Activated naive CD4-positive, alpha-beta T cell treated with anti-CD3 and anti-CD28 coated beads, Interleukin-2, amount 50 U/mL, for 72 hours (primary cell): ENCODE measurements around the gene SYAP1. TPM values are rescaled to one million over a fixed set of nuclear protein-coding genes. Genes with fewer than 3 reads are reported as not detected.

Source experiments
- ATAC-seq, 2 donors: fragments of 150-1000 bp; cut with Tn5 transposase; 2 replicates each; pipeline ENCODE4 v1.10.0; 2021; ENCODE audit warnings: mild to moderate bottlenecking in 2 of 2, moderate library complexity in 2 of 2
- DNase-seq, 2 donors: peaks; one replicate each; pipeline ENCODE4 v3.0.0; 2021 to 2022; ENCODE audit warnings: low spot score in 2 of 2
- H3K27ac Mint-ChIP-seq, 2 donors: one replicate each; pipeline ENCODE4 v1.8.0; 2022; ENCODE audit warnings: mild to moderate bottlenecking in 2 of 2, mixed read lengths in 2 of 2
- H3K36me3 Mint-ChIP-seq, 2 donors: one replicate each; pipeline ENCODE4 v1.8.0; 2022; ENCODE audit warnings: mixed read lengths in 2 of 2
- H3K9me3 Mint-ChIP-seq, 2 donors: one replicate each; pipeline ENCODE4 v1.8.0; 2022; ENCODE audit warnings: mixed read lengths in 2 of 2
- total RNA-seq, 2 donors: library from RNA; stranded (reverse); gene quantifications; one replicate each; pipeline ENCODE4 v1.2.3, GENCODE V29; 2022

The SYAP1 gene, protein sequence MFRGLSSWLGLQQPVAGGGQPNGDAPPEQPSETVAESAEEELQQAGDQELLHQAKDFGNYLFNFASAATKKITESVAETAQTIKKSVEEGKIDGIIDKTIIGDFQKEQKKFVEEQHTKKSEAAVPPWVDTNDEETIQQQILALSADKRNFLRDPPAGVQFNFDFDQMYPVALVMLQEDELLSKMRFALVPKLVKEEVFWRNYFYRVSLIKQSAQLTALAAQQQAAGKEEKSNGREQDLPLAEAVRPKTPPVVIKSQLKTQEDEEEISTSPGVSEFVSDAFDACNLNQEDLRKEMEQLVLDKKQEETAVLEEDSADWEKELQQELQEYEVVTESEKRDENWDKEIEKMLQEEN
- 10 to 100 TPM; 16.8 to 19.5 TPM for total RNA-seq

DNA sequence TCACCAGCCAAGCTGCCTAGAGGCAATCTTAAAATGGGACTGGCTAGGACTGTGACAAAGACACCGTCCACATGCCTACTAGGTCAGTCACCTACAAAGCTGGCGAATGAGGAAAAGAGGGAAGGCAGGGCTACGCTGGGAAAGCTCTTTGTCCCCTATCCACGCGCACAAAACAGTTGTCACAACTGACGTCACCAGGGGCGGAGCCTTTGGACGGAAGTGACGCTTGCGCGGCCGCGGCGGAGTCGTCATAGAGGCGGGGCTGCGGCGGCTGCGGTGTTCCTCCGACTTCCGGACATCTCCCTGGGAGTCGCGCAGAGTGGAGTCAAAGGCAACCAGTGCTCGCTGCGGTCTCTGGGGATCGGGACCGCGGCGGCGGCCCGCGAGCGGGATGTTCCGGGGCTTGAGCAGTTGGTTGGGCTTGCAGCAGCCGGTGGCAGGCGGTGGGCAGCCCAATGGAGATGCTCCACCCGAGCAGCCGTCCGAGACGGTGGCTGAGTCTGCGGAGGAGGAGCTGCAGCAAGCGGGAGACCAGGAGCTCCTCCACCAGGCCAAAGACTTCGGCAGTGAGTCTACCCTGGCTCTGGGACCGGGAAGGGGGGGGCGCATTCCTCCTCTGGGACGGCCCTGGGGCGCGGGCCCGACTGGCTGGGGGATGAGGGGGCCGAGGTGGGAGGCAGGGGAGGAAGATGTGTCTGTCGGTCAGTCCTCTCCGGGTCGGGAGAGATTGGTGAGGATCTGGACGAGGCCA is at the start of gene SYAP1:
Gene SYAP1, plus strand, starts transcription at position 279 of the 751 bp plus-strand sequence. Its CDS starts 113 bp downstream, at position 392.
- Mint-ChIP-seq H3K27ac (peak within 1 kb of the TSS; percentile 96 to 97), H3K9me3 (no peaks in the 10 kb centered on the region), H3K36me3 (peaks cover 5% of the 10 kb centered on the region in 2 donors)
- peak; percentile 96 to 99 for ATAC-seq
- peak; percentile 85 to 93 for DNase-seq

DNA sequence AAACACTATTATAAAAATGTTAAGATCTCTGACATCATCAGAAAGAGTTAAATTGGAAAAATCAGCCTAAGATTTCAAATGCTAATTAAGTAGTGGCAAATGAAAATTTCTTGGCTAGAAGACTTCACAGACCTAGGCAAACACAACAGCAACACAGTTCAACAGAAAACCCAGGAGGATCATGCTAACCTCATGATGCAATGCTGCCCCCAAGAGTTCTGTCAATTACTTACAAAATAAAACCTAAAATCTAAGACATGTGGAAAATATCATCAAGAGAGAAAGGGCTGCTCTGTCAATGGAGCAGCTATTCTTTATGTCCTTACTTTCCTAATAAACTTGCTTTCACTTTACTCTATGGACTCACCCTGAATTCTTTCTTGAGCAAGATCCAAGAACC is 48.4 kb upstream of the SYAP1 start:
- DNase-seq (peak in 1 of 2 donors; percentile 2), ATAC-seq (no peak)
- H3K27ac Mint-ChIP-seq = no peak overlapping the region
- H3K36me3 Mint-ChIP-seq = peaks cover 0 to 2% of the 10 kb centered on the region in 2 donors
- H3K9me3 Mint-ChIP-seq = no peaks in the 10 kb centered on the region

DNA sequence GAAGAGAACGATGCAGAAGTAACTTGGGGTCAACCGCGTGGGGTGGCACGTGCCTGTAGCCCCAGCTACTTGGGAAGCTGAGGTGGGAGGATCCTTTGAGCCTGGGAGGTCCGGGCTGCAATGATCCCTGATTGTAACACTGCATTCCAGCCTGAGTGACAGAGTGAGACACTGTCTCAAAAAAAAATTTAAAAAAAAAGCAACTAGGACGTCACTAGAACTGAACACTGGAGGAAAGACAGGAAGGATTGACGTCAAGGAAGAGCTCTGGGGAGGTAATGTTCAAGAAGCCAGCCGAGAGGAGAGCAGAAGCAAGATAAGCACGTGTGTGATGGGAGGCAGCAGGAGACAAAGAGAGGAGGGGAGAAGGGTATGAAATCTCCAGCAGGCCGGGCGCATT is 40.7 kb upstream of the SYAP1 start:
- Mint-ChIP-seq H3K9me3 (no peaks in the 10 kb centered on the region), H3K27ac (no peak overlapping the region), H3K36me3 (no peaks in the 10 kb centered on the region)
- DNase-seq (no peak), ATAC-seq (no peak)

DNA sequence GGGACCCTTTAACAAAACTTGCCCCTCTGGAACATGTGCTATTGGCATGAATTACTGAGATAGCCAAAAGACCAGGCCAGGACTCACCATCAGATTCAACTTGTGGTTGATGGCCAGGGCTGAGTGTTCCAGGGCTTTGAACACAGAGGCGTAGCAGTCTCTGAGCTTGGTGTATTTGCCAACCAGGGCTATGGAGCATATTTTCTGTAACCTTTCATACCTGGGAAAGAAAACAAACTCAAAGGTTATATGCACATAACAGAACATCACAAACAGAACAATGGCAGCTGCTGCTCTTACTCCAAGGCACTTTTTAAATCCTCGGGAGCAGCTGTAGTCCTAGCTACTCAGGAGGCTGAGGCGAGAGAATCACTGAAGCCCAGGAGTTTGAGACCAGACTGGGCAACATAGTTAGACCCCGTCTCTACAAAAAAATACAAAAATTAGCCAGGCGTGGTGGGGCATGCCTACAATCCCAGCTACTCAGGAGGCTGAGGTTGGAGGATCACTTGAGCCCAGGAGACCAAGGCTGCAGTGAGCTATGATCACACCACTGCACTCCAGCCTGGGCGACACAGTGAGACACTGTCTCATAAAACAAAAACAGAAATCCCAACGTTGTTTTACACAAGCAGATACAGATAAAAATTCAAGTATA is 36.3 kb upstream of the SYAP1 start:
- Mint-ChIP-seq H3K9me3 (no peaks in the 10 kb centered on the region), H3K27ac (no peak overlapping the region), H3K36me3 (no peaks in the 10 kb centered on the region)
- DNase-seq (no peak), ATAC-seq (no peak)

DNA sequence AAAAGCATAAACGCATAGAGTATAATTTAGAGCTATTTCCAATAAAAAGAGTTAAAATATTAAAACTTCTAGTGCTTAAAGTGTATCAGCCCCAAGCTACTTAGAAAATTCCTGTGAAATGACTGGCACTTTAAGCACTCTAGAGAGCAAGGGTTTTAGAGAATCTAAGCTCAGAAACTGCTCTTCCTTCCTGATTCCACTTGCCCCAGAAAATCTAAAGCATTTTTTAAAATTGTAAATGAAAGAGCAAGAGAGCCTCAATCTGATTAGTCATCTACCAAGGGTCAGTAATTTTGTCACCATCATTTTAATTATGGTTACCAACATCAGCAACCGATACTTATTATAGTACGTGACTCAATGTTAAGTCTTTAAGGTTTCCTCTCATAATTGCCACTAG is 31.9 kb upstream of the SYAP1 start:
- H3K36me3 Mint-ChIP-seq = no peaks in the 10 kb centered on the region
- no peak for ATAC-seq
- no peak overlapping the region for H3K27ac Mint-ChIP-seq
- no peak for DNase-seq
- H3K9me3 Mint-ChIP-seq = no peaks in the 10 kb centered on the region

DNA sequence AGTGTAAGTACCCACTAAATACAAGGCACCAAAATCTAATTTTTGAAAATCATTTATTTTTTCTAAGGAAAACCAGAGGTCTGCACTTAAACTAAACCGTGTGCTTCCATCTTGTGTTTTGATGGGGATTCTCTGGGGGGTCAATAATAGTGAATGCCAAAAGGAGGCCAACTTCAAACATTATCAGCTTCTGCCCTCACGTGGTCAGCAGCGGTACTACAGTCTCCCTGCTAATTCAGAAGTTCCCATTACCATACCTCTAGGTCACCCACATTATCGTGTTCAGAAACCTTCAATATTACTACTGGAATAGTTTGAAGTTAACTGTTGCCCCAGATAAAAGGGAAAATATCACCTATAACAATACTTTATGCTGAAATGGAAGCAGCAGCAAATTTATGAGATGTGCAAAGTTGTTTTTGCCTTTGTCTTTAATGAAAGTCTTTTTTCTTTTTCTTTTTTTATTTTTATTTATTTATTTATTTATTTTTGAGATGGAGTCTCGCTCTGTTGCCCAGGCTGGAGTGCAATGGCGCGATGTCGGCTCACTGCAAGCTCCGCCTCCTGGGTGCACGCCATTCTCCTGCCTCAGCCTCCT is 24.2 kb upstream of the SYAP1 start:
- Mint-ChIP-seq H3K36me3 (no peaks in the 10 kb centered on the region), H3K9me3 (no peaks in the 10 kb centered on the region), H3K27ac (no peak overlapping the region)
- ATAC-seq (peak; percentile 46 to 58), DNase-seq (peak in 1 of 2 donors; percentile 57)

DNA sequence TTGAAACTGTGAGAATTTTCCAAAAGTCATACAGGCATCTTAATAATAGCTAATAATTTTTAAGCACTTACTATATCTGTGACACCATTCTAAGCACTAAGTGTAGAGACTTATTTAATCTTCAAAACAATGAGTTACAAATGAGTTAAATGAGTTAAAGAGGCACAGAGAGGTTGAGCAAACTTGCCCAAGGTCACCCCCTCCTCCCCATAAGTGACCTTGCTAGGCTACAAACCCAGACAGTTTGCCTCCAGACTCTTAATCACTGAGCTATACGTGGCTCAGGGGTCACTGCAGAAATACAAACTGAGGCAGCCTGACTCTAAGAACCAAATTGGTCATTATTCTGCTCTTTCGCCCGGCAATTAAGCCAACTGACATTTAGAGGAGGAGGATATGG is 22.5 kb upstream of the SYAP1 start:
- DNase-seq (no peak), ATAC-seq (no peak)
- H3K36me3 Mint-ChIP-seq = no peaks in the 10 kb centered on the region
- H3K27ac Mint-ChIP-seq = no peak overlapping the region
- H3K9me3 Mint-ChIP-seq = no peaks in the 10 kb centered on the region

DNA sequence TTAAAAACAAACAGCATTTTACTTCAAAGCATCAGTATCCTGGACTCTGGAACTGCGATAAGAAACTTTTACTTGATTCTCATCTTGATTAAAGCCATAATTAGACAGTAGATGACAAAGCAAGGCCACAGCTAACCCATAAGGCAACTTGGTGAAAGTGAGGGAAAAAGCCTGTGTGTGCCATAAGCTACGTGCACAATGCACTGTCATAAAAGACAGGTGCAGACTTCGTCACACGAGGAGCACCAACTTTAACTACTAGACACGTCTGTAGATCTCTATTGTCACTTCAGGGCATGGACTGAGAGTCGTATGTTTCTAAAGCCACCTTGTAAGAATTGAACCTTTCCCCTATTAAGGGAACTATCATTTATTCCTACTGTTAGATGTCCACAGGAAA is 20.0 kb upstream of the SYAP1 start:
- DNase-seq = no peak
- no peaks in the 10 kb centered on the region for H3K9me3 Mint-ChIP-seq

DNA sequence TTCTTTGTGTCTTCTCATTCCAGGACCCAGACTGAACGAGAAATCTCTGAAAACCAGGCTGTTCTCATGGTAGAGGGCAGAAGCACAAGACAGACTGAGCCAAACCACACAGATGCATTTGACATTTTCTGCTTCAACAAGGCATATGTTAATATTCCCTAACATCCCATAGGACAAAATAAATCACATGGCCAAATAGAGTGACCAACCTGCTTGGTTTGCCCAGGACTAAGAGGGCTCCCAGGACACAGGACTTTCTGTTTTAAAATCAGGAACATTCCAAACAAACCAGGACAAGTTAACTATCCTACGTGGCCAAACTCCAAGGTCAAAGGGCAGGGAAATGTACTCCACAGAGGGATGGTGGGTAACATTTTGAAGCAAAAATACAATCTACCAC is 18.7 kb upstream of the SYAP1 start:
- Mint-ChIP-seq H3K9me3 (no peaks in the 10 kb centered on the region), H3K36me3 (no peaks in the 10 kb centered on the region), H3K27ac (no peak overlapping the region)
- no peak for DNase-seq
- ATAC-seq = no peak

More for the DNA sequence above, 20.0 kb upstream of the SYAP1 start:
- ATAC-seq = no peak
- H3K27ac Mint-ChIP-seq = no peak overlapping the region
- H3K36me3 Mint-ChIP-seq = no peaks in the 10 kb centered on the region

DNA sequence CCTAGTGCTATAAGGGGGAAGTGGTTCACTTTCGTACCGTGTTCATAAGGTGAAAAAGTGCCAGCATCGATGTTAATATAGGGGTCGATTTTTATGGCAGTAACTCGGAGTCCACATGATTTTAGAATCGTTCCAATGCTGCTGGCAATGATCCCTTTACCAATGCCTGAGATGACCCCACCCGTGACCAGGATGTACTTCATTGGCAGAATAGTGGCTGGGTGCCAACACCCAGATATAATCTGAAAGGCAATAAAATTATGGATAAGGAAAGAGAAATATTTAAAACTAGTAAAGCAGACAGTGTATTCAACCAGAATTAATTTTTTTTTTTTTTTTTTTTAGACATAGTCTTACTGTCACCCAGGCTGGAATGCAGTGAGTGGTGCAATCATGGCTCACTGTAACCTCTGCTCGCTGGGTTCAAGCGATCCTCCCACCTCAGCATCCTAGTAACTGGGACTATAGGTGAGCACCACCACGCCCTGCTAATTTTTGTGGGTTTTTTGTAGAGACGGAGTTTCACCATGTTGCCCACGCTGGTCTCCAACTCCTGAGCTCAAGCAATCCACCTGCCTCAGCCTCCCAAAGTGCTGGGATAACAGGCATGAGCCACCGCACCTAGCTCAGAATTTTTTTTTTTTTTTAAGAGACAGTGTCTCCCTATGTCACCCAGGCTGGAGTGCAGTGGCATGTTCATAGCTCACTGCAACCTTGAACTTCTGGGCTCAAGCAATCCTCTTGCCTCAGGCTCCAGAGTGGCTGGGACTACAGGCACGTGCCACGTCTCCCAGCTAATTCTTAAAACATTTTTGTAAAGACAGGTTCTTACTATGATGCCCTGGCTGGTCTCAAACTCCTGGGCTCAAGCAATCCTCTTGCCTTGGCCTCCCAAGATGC is 16.5 kb upstream of the SYAP1 start:
- no peak for ATAC-seq
- H3K36me3 Mint-ChIP-seq = no peaks in the 10 kb centered on the region

DNA sequence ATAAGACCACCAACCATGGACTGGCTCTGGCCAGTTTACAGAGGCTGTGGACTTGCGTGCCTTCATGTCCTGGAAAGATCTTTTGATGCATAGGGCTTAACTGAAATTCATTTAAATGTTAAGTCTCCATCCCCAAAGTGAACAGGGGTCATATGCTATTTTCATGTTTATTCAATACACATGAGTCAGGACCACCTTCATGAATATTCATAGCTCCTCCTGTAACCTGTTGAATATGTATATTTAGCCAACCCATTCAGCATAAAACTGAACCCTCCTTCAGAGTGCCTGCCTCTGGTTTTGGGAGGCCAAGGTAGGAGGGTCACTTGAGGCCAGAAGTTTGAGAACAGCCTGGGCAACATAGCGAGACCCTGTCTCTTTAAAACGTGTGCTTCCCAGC is 14.0 kb upstream of the SYAP1 start:
- Mint-ChIP-seq H3K9me3 (no peaks in the 10 kb centered on the region), H3K36me3 (no peaks in the 10 kb centered on the region), H3K27ac (no peak overlapping the region)
- DNase-seq (no peak), ATAC-seq (no peak)

More for the DNA sequence above, 16.5 kb upstream of the SYAP1 start:
- Mint-ChIP-seq H3K9me3 (no peaks in the 10 kb centered on the region), H3K27ac (no peak overlapping the region)
- DNase-seq = no peak

DNA sequence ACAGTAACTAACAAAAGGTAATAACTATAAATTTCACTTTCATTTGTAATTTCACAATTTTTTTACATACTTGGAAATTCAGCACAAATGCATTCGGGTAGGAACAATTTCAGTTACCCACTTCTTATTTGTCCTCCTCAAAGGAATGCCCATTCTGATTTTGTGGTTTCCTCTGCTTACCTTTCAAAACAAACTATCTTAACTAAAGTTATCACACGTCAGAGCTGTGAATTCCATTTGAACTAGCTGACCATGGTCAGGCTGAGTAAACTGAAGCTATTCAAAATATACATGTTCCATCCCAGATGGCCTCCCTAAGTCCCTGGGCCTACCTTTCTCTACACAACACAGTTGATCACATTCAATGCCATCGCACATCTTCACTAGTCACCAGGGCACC is 11.4 kb upstream of the SYAP1 start:
- DNase-seq = no peak
- peaks cover 4 to 6% of the 10 kb centered on the region in 2 donors for H3K36me3 Mint-ChIP-seq
- H3K9me3 Mint-ChIP-seq = no peaks in the 10 kb centered on the region
- ATAC-seq = no peak
- no peak overlapping the region for H3K27ac Mint-ChIP-seq

DNA sequence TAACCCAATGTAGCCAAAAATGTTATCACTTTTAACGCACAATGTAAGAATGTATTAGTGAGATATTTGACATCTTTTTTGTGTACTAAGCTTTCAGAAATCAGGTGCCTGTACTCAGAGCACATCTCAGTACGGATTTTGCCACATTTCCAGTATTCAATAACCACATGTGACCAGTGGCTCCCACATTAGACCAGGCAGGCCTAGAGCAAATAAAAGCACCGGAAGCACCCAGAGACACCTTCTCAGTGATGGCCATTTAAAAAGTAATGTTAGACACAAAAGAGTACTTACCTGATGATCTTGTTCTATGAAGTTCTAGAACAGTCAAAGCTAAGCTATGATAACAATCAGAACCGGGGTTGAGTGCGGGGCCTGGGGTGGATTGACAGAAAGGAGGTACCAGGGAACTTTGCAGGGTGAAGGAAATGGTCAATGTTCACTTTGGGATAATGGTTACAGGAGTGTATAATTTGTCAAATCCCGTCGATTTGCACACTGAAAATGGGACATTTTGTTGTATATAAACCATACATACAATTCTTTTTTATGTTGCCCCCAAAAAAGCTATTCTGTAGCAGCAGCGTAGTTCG is 8.1 kb upstream of the SYAP1 start:
- DNase-seq (no peak), ATAC-seq (no peak)
- H3K27ac Mint-ChIP-seq = peak overlapping the region in 1 of 2 donors; percentile 59
- no peaks in the 10 kb centered on the region for H3K9me3 Mint-ChIP-seq
- H3K36me3 Mint-ChIP-seq = peaks cover 4 to 6% of the 10 kb centered on the region in 2 donors

DNA sequence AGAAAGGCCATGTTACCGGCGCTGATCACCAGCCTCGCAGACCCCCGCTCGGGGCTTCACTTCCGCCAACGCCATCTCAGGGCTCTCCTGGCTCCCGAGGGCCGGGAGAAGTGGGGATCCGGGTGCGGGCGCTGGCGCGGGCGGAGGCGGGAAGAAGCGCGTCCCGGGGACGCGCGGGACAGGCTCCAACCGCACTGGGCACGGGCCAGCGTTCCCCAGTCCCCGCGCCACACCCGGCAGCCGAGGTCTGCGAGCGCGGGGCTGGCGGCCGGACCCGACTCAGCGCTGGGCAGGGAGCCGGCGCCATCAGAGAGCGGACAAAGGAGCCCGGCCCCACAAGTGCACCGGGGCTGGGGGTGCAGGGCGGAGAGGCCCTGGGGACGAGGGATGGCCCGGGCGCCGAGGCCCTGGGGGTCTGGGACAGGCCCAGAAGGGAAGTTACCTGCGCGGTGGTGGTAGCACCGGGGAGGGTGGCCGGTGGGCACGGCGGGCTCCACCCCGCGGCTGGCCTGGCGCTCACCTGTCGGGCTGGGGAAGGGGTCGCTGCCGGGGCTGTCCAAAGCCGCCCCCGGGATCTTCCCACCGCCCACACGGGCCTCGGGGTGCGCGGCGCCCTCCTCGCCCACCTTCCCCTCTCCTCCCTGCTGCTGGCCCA is 7.4 kb upstream of the SYAP1 start:
- Mint-ChIP-seq H3K9me3 (no peaks in the 10 kb centered on the region), H3K36me3 (peaks cover 4 to 6% of the 10 kb centered on the region in 2 donors), H3K27ac (peak overlapping the region; percentile 80)
- peak in 1 of 2 donors; percentile 3 for DNase-seq
- peak; percentile 57 to 66 for ATAC-seq

DNA sequence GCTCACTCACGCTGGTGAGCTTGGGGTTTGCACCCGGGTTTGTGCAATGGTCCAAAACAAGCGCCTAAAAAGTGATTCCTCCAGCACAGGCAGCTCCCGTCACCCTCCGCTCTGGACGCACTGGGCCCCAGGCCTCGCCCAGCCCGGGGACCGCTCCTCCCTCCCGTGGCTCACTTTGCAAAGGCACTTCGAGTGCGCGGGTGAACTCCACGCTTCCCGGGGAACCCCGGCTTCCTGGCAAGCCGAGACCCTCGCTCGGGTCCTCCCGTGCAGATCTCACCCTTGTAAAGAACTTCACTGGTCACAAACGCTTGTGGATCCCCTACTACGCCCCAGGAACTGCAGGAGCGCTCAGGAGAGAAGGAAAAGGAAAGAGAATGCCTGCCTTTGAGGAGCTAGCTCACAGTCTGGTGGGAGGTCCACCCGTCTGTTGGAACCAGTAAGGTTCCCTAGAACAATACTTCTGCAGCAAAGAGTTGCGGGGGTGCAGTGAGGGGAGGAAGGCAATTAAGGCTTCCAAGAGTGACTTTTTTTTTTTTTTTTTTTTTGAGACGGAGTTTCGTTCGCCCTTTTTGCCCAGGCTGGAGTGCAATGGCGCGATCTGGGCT is 6.8 kb upstream of the SYAP1 start, which contains the start of gene CTPS2:
Gene CTPS2, minus strand, starts transcription at position 122 of the 608 bp plus-strand sequence. CDS start 9,767 bp downstream, outside the sequence.
- Mint-ChIP-seq H3K9me3 (no peaks in the 10 kb centered on the region), H3K36me3 (peaks cover 4 to 6% of the 10 kb centered on the region in 2 donors), H3K27ac (peak within 1 kb of the TSS; percentile 80)
- DNase-seq = peak; percentile 43 to 61
- ATAC-seq = peak; percentile 90 to 94
